Hematopoietic multipotent progenitor cell treated with erythropoietin and hydrocortisone succinate and interleukin-3 and kit ligand, for 4 days (in vitro differentiated cells): Measurements from ENCODE around the gene ZNF740.

Experiments used
- DNase-seq: peaks from one replicate; pipeline ENCODE4 v3.0.0-alpha.2; 2015

The ZNF740 gene

DNA sequence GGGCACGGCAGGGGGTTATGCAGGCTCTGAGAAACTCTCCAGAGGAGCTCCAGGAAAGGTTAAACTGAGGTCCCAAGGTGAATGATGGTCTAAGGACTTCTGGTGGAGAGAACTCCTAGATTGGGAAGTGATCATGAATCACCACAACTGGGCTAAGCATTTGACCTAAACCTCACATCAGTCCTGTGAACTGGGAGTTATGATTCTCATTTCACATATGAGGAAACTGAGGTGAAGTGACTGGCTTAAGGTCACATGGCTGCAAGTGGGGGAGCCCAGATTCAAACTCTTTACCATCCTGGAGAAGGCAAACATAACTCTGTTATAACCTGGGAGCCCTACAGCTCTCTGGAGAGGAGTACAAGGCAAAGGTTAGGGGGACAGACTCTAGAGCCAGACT lies 47.3 kb downstream of the ZNF740 start:
- no peak for DNase-seq

DNA sequence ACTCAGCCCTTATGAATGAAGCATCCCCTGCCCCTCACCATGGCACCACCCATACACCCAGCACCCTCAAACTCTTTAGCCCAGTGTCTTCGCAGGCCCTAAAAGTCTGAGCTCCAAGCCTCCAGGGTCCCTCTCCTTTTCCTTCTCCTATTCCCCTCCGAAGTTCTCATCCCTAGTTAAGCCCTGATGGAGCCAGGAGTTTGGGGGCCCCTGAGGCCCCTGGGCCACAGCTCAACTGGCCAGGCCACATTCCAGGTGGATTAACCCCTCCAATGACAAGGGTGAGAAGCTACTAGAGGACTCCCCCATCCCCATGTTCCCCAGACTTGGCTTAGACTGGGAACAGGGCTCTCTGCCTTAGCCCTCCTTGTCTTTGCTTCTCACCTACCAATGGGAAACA lies 48.9 kb downstream of the ZNF740 start:
- no peak for DNase-seq

DNA sequence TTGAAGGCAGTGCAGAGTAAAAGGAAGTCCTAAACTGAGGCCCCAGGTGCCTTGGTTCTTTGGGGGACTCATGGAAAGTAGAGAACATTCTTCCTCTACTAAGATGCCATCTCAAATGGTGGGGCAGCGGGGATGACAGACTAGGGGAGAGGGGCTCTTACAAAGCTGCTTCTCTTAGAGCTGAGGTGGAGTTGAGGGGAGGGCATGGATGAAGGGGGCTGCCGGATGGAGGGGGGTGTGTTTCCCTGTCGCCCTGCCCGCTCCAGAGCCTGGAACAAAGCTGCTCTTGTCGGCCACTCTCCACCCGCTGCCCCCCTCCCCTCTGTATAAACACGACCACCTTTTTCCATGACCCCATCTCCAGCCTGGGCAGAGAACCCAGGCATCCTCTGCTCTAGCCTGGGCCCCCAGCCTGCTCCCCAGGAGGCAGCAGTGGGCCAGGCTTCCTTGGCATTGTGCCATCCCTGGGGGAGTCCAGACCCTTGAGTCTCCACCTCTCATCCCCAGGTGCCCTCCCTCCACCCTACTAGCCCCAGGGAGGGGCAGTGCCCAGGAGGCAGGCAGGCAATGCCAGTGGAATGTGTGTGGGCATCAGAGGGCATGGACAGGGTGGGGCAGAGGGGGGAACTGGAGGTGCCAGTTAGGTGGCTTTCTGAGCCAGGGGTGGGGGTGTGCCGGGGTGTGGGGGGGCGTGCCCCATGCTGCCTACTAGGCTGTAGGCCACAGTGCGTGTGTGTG lies 49.8 kb downstream of the ZNF740 start:
- DNase-seq = no peak

DNA sequence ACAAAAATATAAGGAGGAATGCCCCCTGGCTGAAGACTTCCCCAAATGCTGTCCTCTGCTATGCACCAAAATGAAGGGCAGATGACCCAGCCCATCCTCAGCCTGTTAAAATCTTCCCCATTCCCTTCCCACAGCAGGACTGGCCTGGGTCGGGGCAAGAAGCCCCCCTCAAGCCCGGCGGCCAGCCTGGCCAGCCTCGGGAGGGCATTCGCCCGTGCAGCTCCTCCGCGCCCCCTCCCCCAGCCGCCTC lies 51.1 kb downstream of the ZNF740 start:
- no peak for DNase-seq

DNA sequence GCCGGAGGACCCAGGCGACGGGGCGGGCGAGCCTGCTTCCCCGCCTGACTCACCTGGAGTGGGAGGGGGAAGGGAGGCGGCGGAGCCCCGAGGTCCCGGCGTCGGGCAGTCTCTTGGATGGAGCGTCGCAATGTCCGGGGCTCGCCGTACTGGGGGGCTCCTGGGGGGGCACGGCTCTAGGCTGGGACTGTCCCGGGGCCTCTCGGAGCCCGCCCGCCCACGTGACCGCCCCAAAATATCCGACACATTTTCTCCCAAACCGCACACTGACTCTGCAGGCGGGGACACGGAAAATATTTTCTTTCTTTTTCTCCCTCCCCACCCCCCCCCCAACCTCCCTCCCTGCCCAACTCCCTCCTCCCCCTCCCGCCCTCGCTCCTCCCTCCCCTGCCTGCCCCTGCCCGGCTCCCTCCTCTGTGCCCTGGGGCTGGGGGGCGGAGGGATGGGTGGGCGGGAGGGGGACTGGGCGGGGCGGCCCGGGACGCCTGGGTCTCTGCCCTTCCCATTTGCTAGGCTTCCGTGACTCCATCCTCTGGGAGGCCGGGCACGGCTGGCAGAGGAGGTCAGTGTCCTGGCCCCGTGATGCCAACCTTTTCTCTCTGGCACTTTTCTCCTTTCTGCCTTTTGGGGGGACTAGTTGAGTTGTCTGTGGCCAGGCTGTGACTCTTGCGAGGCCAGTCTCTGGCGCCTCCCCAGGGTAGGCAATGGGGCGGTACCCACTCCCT lies 51.6 kb downstream of the ZNF740 start, which contains the start of gene RARG:
RARG (minus strand) TSS at position 289 of the 725 bp plus-strand sequence. CDS start 4,664 bp downstream, outside the sequence.
- DNase-seq = peak; percentile 71

DNA sequence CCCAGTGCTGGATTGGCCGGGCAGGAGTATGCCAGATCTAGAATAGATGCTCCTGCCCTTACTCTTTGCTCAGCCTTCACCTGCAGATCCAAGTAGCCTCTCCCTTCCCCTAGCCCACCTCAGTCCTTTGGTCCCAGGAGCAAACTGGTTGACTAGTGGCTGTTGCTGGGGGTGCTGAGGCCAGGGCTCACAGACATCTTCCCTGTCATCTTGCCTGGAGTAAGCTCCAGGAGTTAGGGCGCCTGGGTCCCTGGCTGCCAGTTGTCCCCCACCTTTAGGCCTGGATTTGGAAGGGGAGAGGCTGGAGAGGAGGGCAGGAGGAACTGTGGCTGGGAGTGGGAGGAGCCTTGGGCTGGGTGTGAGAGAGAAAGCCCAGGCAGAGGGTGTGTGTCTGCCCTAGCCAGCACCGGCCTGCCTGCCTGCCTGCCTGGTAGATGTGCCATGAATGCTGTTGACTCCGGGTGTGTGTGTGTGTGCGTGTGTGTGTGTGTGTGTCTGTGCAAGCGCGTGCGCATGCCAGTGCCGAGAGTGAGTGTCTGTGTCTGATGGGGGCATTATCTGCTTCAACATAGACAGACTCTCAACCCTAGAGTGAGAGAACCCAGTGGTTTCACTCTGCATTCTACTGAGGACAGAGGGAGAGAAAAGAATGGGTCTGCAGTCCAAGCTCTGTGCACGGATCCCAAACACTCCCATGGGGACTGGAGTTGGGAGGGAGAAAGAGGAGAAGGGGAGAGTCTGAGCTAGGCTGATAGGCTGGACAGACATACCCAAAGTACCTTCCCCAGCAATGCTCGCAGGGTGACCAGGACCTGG lies 52.3 kb downstream of the ZNF740 start:
- peak; percentile 82 for DNase-seq

DNA sequence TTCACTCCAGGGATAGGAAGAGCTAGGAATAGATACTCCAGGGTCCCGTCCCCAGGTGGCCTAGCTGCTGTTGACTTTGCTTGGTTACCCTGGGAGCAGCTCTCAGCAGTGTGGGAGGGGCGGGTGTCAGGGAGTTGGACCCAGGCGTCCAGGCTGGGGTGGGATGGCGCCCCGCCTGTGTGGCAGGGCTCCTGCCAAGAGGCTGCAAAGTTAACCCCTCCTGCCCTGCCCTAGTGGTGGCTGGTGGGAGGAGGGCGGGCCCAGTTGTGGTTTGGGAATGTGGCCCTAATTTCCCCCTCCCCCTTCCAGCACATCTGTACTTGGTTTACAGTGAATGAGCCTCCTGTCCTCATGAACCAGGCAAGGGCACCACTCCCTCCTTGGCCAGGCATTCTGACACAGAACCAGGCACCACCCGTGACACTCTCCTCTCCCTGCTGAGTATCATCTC lies 53.2 kb downstream of the ZNF740 start:
- peak; percentile 48 for DNase-seq

DNA sequence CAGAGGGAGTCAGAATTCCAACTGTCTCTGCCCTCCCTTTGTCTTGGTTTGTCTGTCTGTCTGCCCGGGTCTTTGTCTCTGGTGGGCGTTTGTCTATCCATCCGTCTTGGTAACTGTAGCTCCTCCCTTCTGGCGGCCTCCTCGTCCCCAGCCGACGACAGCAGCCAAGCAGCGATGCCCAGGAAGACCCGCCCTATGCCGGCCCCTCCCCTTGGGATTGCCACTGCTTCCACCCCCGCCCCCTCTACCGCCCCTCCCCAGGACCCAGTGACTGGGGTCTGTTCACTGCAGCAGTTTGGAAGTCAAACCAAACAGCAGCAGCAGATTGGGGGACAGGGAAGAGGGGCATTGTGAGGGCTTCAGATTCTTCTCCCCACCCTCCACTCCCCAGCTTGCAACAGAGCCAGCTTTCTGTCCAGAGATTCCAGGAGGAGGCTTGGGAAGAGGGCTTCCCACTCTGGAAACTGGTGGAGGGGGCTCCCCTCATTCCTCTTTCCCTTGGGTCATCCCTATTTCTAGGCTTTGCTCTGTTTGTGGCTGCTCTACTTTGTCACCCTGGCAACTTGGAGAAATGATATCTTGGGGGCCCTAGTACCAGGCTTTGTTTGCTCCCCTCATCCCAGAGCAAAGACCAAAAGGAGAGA lies 53.9 kb downstream of the ZNF740 start:
- peak; percentile 44 for DNase-seq

DNA sequence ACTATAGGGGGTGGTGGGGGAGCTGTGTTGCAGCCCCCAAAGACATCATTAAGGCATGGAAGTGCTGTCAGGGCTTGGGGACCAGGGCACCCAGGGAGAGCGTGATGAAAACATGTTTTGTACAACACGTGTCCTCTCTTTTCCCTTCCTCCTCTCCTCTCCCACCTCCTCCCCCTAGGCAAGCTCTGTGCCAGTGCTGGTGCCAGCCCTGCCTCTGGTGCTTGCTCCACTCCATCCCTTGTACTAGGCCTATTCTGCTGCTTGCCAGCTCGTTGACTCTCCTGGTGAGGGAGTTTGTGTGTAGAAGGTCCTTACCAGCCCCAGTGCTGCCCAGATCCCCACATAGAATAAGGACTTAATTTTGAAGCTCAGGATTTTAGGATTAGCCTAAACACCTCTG lies 54.6 kb downstream of the ZNF740 start:
- no peak for DNase-seq

DNA sequence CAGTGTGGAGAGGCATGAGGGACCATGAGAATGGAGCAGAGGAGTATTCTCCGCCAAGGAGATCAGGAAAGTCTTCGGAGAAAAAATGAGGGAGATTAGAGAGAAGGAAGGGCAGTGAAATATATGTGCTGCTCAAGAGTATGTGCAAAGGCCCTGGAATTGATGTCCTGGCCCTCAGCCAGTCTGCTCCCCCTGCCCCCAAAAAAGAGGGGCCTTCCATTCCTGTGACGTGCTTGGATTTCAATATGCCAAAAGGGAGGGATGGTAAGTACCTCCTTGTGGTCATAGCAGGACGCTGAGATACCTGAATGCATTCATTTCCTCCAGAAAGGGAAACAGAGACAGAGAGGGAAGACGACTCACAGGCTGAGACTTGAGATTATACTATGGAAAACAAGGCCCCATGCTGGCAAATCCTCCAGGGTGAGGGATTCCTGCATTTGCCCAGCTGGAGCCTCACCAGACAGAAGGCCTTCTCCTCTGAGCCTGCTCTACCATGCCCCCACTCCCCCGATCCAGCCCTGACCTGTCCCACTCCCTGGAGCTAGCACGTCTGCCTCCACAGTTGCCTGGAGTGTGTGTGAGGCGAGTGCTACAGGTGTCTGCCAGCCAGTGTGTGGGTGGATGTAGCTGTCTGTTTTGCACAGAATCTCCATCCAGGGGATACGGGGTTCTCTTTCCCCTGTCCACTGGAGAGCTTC lies 55.4 kb downstream of the ZNF740 start:
- no peak for DNase-seq

DNA sequence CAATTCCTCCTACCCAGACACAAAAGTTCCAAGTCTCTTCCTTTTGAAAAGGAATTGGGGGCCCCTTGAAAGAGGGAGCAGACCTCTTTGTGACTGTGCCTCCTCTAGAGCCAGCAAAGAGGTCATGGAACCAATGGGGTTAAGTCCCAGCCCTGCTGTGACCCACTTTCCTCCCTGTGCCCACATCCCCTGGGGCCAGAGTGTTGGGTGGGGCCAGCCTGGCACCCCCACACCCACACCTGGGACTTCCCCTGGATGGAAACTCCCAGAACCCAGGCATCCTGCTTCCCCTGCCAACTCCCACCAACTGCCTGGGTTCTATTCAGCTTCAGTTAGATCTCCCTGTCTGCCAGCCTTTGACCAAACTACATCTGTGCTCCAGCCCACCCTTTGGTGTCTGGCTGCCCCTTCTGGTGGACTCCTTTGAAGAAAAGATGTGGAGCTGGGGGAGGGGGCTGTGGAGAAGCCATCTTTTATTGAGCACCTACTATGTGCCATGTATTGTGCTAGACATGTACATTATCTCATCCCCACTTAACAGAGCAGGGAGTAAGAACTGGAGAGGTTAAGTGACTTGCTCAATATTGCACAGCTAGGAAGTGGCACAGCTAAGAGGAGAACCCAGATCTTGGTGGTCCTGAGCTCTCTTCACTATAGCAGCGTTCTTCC lies 56.1 kb downstream of the ZNF740 start:
- DNase-seq = no peak

DNA sequence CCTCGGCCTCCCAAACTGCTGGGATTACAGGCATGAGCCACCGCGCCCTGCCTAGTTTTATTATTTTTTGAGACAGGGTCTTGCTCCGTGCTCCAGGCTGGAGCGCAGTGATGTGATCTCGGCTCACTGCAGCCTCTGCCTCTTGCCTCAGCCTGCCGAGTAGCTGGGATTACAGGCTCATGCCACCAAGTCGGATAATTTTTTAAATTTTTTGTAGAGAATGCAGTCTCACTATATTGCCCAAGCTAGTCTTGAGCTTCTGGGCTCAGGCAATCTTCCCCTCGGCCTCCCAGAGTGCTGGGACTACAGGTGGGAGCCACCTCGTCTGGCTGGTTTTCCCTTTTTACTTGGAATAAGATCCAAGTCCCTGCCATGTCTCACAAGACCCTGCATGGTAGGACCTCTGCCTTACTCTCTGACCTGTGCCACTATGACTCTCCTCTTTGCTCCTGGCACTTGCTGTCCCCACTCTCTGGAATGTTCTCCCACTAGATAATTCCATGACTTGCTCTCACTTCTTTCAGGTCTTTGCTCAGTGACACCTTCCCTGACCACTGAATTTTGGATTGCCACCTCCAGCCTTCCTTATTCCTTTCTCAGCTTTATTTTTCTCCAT lies 59.2 kb downstream of the ZNF740 start:
- no peak for DNase-seq

DNA sequence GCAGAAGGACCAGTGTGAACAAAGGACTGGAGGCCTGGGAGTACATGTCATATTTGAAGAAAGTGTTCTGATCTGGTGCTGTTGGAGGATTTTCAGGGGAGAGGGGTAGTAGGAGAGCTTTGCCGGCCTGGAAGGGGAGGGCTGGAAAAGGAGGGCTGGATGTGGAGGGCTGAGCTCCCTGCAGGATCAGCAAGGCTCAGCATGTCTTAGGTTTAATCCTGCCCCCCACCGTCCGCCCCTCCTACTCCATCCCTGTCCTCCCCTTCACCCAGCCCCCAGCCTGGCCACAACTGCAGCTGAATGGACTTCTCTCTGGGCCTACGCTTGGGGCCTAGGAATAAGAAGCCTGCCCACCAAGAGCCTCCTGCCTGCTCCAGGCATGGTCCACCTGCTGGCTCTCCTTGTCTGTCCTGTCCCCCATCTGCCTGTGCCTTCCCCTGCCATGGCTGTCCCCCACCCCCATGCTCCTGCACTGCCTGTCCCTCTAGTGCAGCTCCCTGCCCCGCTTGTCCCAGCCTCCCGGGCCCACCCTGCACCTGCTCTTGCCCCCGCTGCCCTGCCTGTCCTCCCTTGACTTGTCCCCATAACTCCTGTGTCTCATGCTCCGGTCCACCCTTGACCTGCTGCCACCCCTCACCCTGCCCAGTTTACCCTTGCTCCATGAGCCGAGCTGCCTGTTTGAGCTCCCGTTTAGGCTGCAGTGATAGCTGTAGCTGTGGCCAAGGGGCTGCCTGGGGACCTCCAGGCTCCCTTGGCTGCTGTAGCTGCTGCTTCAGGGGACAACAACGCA lies 61.3 kb downstream of the ZNF740 start:
- DNase-seq = no peak

DNA sequence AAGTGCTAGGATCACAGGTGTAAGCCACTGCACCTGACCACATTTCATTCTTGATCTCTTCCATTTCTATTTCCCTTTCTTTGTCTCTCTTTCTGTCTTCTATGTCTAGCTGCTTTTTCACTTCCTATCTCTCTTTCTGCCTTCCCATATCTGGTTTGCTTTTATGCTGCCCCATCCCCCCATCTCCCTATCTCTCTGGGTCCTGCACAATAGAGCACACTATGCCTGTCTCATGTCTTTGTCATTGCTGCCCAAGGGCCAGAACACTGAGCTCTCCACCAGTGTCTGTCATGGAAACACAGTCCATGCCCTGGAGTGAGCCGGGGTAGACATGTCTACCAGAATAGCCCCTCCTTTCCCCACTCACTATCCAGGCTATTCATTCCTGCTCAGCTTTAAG lies 63.8 kb downstream of the ZNF740 start:
- peak; percentile 75 for DNase-seq
